HCT116 (cell line): ENCODE results near the gene OR52A1. TPM values are rescaled to one million over a fixed set of nuclear protein-coding genes. Genes with fewer than 3 reads are reported as not detected.

Experiments used
- ATAC-seq: fragments of 200-7000 bp; cut with Tn5 transposase; 2 replicates; pipeline ENCODE4 v1.9.1; 2020; ENCODE audit warnings: mild to moderate bottlenecking, moderate library complexity
- BruUV-seq: library from RNA; stranded (reverse); fragments of 400-500 nt; replicated peaks from 2 replicates; lab custom pipeline; 2021; lab: Mats Ljungman, UMichigan
- CTCF ChIA-PET: fragments of 300-600 bp; sonication (Branson Sonifier 250); formaldehyde crosslinking; loops from one replicate; lab custom pipeline; 2021; ENCODE audit warnings: antibody characterized with exemption; lab: Charles Lee
- POLR2A ChIA-PET: fragments of 300-600, 350-600 bp; sonication (Branson Sonifier 250); formaldehyde crosslinking; loops from one replicate; lab custom pipeline; 2021; ENCODE audit warnings: antibody characterized with exemption; lab: Charles Lee
- RAD21 ChIA-PET, 2 experiments: fragments of 300-600 bp; sonication (Branson Sonifier 250); formaldehyde crosslinking; loops; one replicate each; lab custom pipeline; 2023; ENCODE audit warnings: low total read pairs in 2 of 2; ENCODE audit not compliant: uncharacterized antibody in 2 of 2, unreplicated experiment in 2 of 2, low non-redundant PET in 1 of 2; lab: Charles Lee
- DNase-seq: peaks from one replicate; pipeline ENCODE4 v3.0.0-alpha.2; 2010; ENCODE audit warnings: low read depth, low spot score
- H2AFZ ChIP-seq: fragments of 200-600 bp; shearing (Covaris generic), sonication (generic); 2 replicates; pipeline ENCODE4 v1.6.1; 2017; ENCODE audit warnings: low read depth, mixed run types, mixed read lengths, antibody characterized with exemption, low read length; ENCODE audit not compliant: poor library complexity, severe bottlenecking
- H3K27ac ChIP-seq: 2 replicates; pipeline ENCODE4 v1.5.1; 2012; ENCODE audit warnings: low read depth, low read length
- H3K27me3 ChIP-seq: fragments of 200-600 bp; sonication (generic); 2 replicates; pipeline ENCODE4 v1.6.1; 2016; ENCODE audit warnings: mixed run types, low read length, mixed read lengths; ENCODE audit not compliant: insufficient read depth
- H3K36me3 ChIP-seq, 2 experiments: fragments of 200-500 bp in 1 of 2; fragments of 200-600 bp in 1 of 2; sonication (Bioruptor generic) in 1 of 2; sonication (generic) in 1 of 2; 2 replicates each; pipeline versions ENCODE4 v1.5.1 to v1.6.1; 2014 to 2016; ENCODE audit warnings: low read length in 2 of 2, inconsistent platforms in 1 of 2, mixed read lengths in 1 of 2, mixed run types in 1 of 2; ENCODE audit not compliant: insufficient read depth in 2 of 2, control insufficient read depth in 1 of 2
- H3K4me1 ChIP-seq, 2 experiments: fragments of 200-600 bp in 1 of 2; sonication (generic) in 1 of 2; 2 replicates each; pipeline versions ENCODE4 v1.5.1 to v1.6.1; 2012 to 2017; ENCODE audit warnings: low read length in 2 of 2, inconsistent platforms in 1 of 2, mild to moderate bottlenecking in 1 of 2, mixed read lengths in 1 of 2, mixed run types in 1 of 2, moderate library complexity in 1 of 2; ENCODE audit not compliant: insufficient read depth in 2 of 2, control insufficient read depth in 1 of 2
- H3K4me2 ChIP-seq: fragments of 200-600 bp; sonication (generic); 2 replicates; pipeline ENCODE4 v1.6.1; 2017; ENCODE audit warnings: mixed run types, low read length, mixed read lengths
- H3K4me3 ChIP-seq, 2 experiments: fragments of 200-600 bp in 1 of 2; sonication (generic) in 1 of 2; replicated peaks in 1 of 2; 2 replicates each; pipeline ENCODE4 v1.5.1; 2011 to 2016; ENCODE audit warnings: low read length in 2 of 2, control low read depth in 1 of 2, low read depth in 1 of 2, mild to moderate bottlenecking in 1 of 2, mixed read lengths in 1 of 2, mixed run types in 1 of 2
- H3K79me2 ChIP-seq: fragments of 200-600 bp; sonication (generic); 2 replicates; pipeline ENCODE4 v1.6.1; 2017; ENCODE audit warnings: mild to moderate bottlenecking, mixed run types, low read length, moderate library complexity, mixed read lengths; ENCODE audit not compliant: insufficient read depth
- H3K9ac ChIP-seq: fragments of 200-600 bp; sonication (generic); 2 replicates; pipeline ENCODE4 v1.6.1; 2016; ENCODE audit warnings: low read length, mixed read lengths
- H3K9me2 ChIP-seq: fragments of 200-600 bp; sonication (generic), shearing (Covaris generic); 2 replicates; pipeline ENCODE4 v1.6.1; 2017; ENCODE audit warnings: mixed run types, mild to moderate bottlenecking, moderate library complexity; ENCODE audit not compliant: insufficient read depth
- H3K9me3 ChIP-seq, 2 experiments: fragments of 200-500 bp in 1 of 2; fragments of 200-600 bp in 1 of 2; sonication (Bioruptor generic) in 1 of 2; sonication (generic) in 1 of 2; 2 replicates each; pipeline ENCODE4 v1.6.1; 2014 to 2017; ENCODE audit warnings: low read length in 2 of 2, mixed read lengths in 2 of 2, inconsistent platforms in 1 of 2, low read depth in 1 of 2, mild to moderate bottlenecking in 1 of 2, mixed run types in 1 of 2, moderate library complexity in 1 of 2; ENCODE audit not compliant: control insufficient read depth in 1 of 2, insufficient read depth in 1 of 2
- H4K20me1 ChIP-seq: fragments of 200-600 bp; sonication (generic), shearing (Covaris generic); 2 replicates; pipeline ENCODE4 v1.6.1; 2017; ENCODE audit warnings: mixed run types, mild to moderate bottlenecking, moderate library complexity; ENCODE audit not compliant: insufficient read depth
- ATF3 ChIP-seq: IDR thresholded peaks from 2 replicates; pipeline ENCODE4 v1.6.1; 2012
- CBX3 ChIP-seq: IDR thresholded peaks from 2 replicates; pipeline ENCODE4 v1.6.1; 2012; ENCODE audit warnings: low read depth
- CEBPB ChIP-seq: IDR thresholded peaks from 2 replicates; pipeline ENCODE4 v1.6.1; 2012; ENCODE audit warnings: low read depth
- EGR1 ChIP-seq: IDR thresholded peaks from 2 replicates; pipeline ENCODE4 v1.6.1; 2012; ENCODE audit warnings: low read depth
- EZH2 ChIP-seq: fragments of 200-600 bp; sonication (generic); IDR thresholded peaks from 2 replicates; pipeline ENCODE4 v1.6.1; 2017; ENCODE audit warnings: antibody characterized with exemption, mixed run types
- EZH2phosphoT487 ChIP-seq: fragments of 200-600 bp; IDR thresholded peaks from 2 replicates; pipeline ENCODE4 v1.6.1; 2018; ENCODE audit warnings: antibody characterized with exemption, borderline replicate concordance
- FOSL1 ChIP-seq: IDR thresholded peaks from 2 replicates; pipeline ENCODE4 v1.6.1; 2012; ENCODE audit warnings: low read depth
- MAX ChIP-seq: IDR thresholded peaks from 2 replicates; pipeline ENCODE4 v1.6.1; 2012
- POLR2A ChIP-seq: IDR thresholded peaks from 2 replicates; pipeline ENCODE4 v1.7.0; 2011; ENCODE audit warnings: borderline replicate concordance; ENCODE audit not compliant: insufficient read depth, insufficient read length; ENCODE audit errors: extremely low read depth
- POLR2AphosphoS5 ChIP-seq: IDR thresholded peaks from 2 replicates; pipeline ENCODE4 v1.6.1; 2011; ENCODE audit warnings: mild to moderate bottlenecking, low read depth, low read length, moderate library complexity
- RAD21 ChIP-seq: IDR thresholded peaks from 2 replicates; pipeline ENCODE4 v1.6.1; 2012; ENCODE audit warnings: low read depth, mild to moderate bottlenecking
- REST ChIP-seq: IDR thresholded peaks from 2 replicates; pipeline ENCODE4 v1.6.1; 2012; ENCODE audit warnings: low read depth
- SIN3A ChIP-seq: IDR thresholded peaks from 2 replicates; pipeline ENCODE4 v1.6.1; 2012; ENCODE audit warnings: low read depth
- SP1 ChIP-seq: IDR thresholded peaks from 2 replicates; pipeline ENCODE4 v1.6.1; 2012; ENCODE audit warnings: low read depth
- SRF ChIP-seq: IDR thresholded peaks from 2 replicates; pipeline ENCODE4 v1.6.1; 2012; ENCODE audit warnings: low read depth
- YY1 ChIP-seq: IDR thresholded peaks from 2 replicates; pipeline ENCODE4 v1.6.1; 2011; ENCODE audit warnings: low read length, low read depth, moderate library complexity, mild to moderate bottlenecking; ENCODE audit not compliant: insufficient replicate concordance; ENCODE audit errors: extremely low read depth
- ZBTB33 ChIP-seq: IDR thresholded peaks from 2 replicates; pipeline ENCODE4 v1.6.1; 2011; ENCODE audit warnings: mild to moderate bottlenecking, low read length, moderate library complexity; ENCODE audit not compliant: insufficient replicate concordance; ENCODE audit errors: extremely low read depth
- ZFX ChIP-seq: fragments of 450-650 bp; IDR thresholded peaks from 2 replicates; pipeline ENCODE4 v1.6.1; 2017
- ZNF274 ChIP-seq: fragments of 200-500 bp; sonication (Bioruptor generic); IDR thresholded peaks from 2 replicates; pipeline ENCODE4 v1.6.1; 2014; ENCODE audit warnings: mild to moderate bottlenecking, low read depth, low read length, inconsistent platforms
- intact Hi-C: fragments of 100-400 bp; cut with micrococcal nuclease; formaldehyde crosslinking; loops from 2 replicates; pipeline ENCODE4 v1.10.0; 2022
- total RNA-seq: library from RNA; stranded (reverse); gene quantifications from one replicate; pipeline ENCODE4 v1.2.1, GENCODE V29; 2021; ENCODE audit not compliant: unreplicated experiment

OR52A1 gene
- total RNA-seq, 1 experiment from 2014 or later = not detected

GRCh38 chr11:5107285-5107684 is 47.3 kb downstream of the OR52A1 start:
- POLR2A ChIA-PET = no interaction called here
- Histone ChIP-seq H3K36me3 (no peaks in the 10 kb centered on the region), H2AFZ (no peak overlapping the region), H3K4me1 (no peaks in the 10 kb centered on the region), H3K4me2 (no peak overlapping the region), H3K9me2 (no peaks in the 10 kb centered on the region), H3K27ac (no peak overlapping the region)
- intact Hi-C loops = no loop called here
- RAD21 ChIA-PET = no interaction called here
- DNase-seq = no peak
- no peak for ATAC-seq
- BruUV-seq = no TSS peak
- CTCF ChIA-PET = no interaction called here
- TF ChIP-seq SP1 (no peak), CEBPB (no peak), FOSL1 (no peak), POLR2A (no peak), EZH2 (no peak), ZNF274 (no peak), ATF3 (no peak), REST (no peak), ZBTB33 (no peak), POLR2AphosphoS5 (no peak), YY1 (no peak), EZH2phosphoT487 (no peak), SIN3A (no peak), EGR1 (no peak), CBX3 (no peak), RAD21 (no peak), MAX (no peak), ZFX (no peak), SRF (no peak)
- TF ChIP-seq, all 23 proteins: peak for 0
- no peaks in the 10 kb centered on the region for H3K79me2 ChIP-seq
- no peaks in the 10 kb centered on the region for H4K20me1 ChIP-seq
- H3K9ac ChIP-seq = no peak overlapping the region
- H3K4me3 ChIP-seq = no peak overlapping the region
- H3K9me3 ChIP-seq = no peaks in the 10 kb centered on the region
- H3K27me3 ChIP-seq = peaks cover 61% of the 10 kb centered on the region
